HepG2 (cell line): ENCODE measurements around the gene BCL6. TPM values are rescaled to one million over a fixed set of nuclear protein-coding genes. Genes with fewer than 3 reads are reported as not detected.

Source experiments
- ATAC-seq: fragments of 200-7000 bp; cut with Tn5 transposase; 3 replicates; pipeline ENCODE4 v1.9.1; 2020; ENCODE audit warnings: mild to moderate bottlenecking, moderate library complexity
- BruUV-seq: library from RNA; stranded (reverse); fragments of 400-500 nt; replicated peaks from 2 replicates; lab custom pipeline; 2021; lab: Mats Ljungman, UMichigan
- CTCF ChIA-PET: fragments of 300-600 bp; formaldehyde crosslinking; extraction: SDS; loops from one replicate; lab custom pipeline; 2021; ENCODE audit warnings: low total read pairs, inconsistent platforms, low intra/inter-chr PET ratio; lab: Yijun Ruan, JAX
- POLR2A ChIA-PET: fragments of 350-600 bp; sonication (Branson Sonifier 250); formaldehyde crosslinking; loops from one replicate; lab custom pipeline; 2020; ENCODE audit warnings: antibody characterized with exemption, inconsistent platforms; lab: Yijun Ruan, JAX
- DNase-seq: peaks from one replicate; pipeline ENCODE4 v3.0.0-alpha.2; 2015; ENCODE audit warnings: low spot score
- FAIRE-seq: peaks from 3 replicates; lab custom pipeline; 2011; peaks lifted over from hg19 to GRCh38; lab: Jason Lieb, UNC
- H2AFZ ChIP-seq: one replicate; pipeline ENCODE4 v1.6.1; 2011; ENCODE audit warnings: low read length, inconsistent platforms
- H3K27ac ChIP-seq: fragments of 300-600 bp; 3 replicates; pipeline ENCODE4 v1.8.0; 2011; ENCODE audit warnings: mixed run types, mild to moderate bottlenecking, mixed read lengths, low read length, inconsistent platforms; ENCODE audit not compliant: insufficient read depth; ENCODE audit errors: extremely low read length
- H3K27me3 ChIP-seq, 2 experiments: fragments of 200-600 bp in 1 of 2; 2 replicates in 1 of 2; 3 replicates in 1 of 2; pipeline versions ENCODE4 v1.6.0 to v1.8.0; 2011; ENCODE audit warnings: low read length in 2 of 2, mild to moderate bottlenecking in 2 of 2, moderate library complexity in 2 of 2, inconsistent platforms in 1 of 2; ENCODE audit not compliant: insufficient read depth in 2 of 2, control insufficient read depth in 1 of 2
- H3K36me3 ChIP-seq, 2 experiments: fragments of 200-600 bp in 1 of 2; replicated peaks in 1 of 2; 2 replicates in 1 of 2; 3 replicates in 1 of 2; pipeline versions ENCODE4 v1.5.1 to v1.8.0; 2011; ENCODE audit warnings: low read length in 2 of 2, inconsistent platforms in 1 of 2; ENCODE audit not compliant: insufficient read depth in 2 of 2, control insufficient read depth in 1 of 2
- H3K4me1 ChIP-seq: 2 replicates; pipeline ENCODE4 v1.5.1; 2012; ENCODE audit warnings: low read length, inconsistent platforms; ENCODE audit not compliant: insufficient read depth
- H3K4me2 ChIP-seq: 2 replicates; pipeline ENCODE4 v1.6.0; 2011; ENCODE audit warnings: low read depth, low read length, inconsistent platforms
- H3K4me3 ChIP-seq, 3 experiments: fragments of 200-600 bp in 1 of 3; sonication (generic), shearing (Covaris generic) in 1 of 3; replicated peaks in 1 of 3; 2 replicates each; pipeline ENCODE4 v1.5.1; 2011 to 2016; ENCODE audit warnings: low read length in 3 of 3, inconsistent platforms in 2 of 3, low read depth in 2 of 3, mild to moderate bottlenecking in 2 of 3, control low read depth in 1 of 3, mixed read lengths in 1 of 3; ENCODE audit not compliant: insufficient read depth in 1 of 3
- H3K79me2 ChIP-seq: one replicate; pipeline ENCODE4 v1.6.1; 2011; ENCODE audit warnings: low read length, inconsistent platforms; ENCODE audit not compliant: insufficient read depth
- H3K9ac ChIP-seq: 2 replicates; pipeline ENCODE4 v1.6.0; 2011; ENCODE audit warnings: mild to moderate bottlenecking, low read depth, low read length, inconsistent platforms; ENCODE audit not compliant: insufficient read depth
- H3K9me3 ChIP-seq: 2 replicates; pipeline ENCODE4 v1.5.1; 2012; ENCODE audit warnings: mild to moderate bottlenecking, low read length
- H4K20me1 ChIP-seq: 2 replicates; pipeline ENCODE4 v1.6.0; 2011; ENCODE audit warnings: inconsistent platforms, mild to moderate bottlenecking, low read length, moderate library complexity; ENCODE audit not compliant: insufficient read depth
- ARNT2 ChIP-seq: sonication (generic); formaldehyde crosslinking; IDR thresholded peaks from 2 replicates; pipeline ENCODE4 v1.8.0; 2022; ENCODE audit warnings: mild to moderate bottlenecking, low read depth, missing genetic modification reagents, moderate library complexity
- JUND ChIP-seq: sonication (generic); formaldehyde crosslinking; IDR thresholded peaks from 2 replicates; pipeline ENCODE4 v1.8.0; 2022; ENCODE audit warnings: mild to moderate bottlenecking, missing genetic modification reagents
- KDM4B ChIP-seq: sonication (generic); formaldehyde crosslinking; IDR thresholded peaks from 2 replicates; pipeline ENCODE4 v1.4.0; 2020; ENCODE audit warnings: missing genetic modification reagents
- MIXL1 ChIP-seq: IDR thresholded peaks from 2 replicates; pipeline ENCODE4 v1.6.1; 2016
- PCBP1 ChIP-seq: fragments of 200-400 bp; formaldehyde crosslinking; IDR thresholded peaks from 2 replicates; pipeline ENCODE4 v1.6.1; 2017; ENCODE audit warnings: mild to moderate bottlenecking, low read depth, low read length, borderline replicate concordance
- REXO4 ChIP-seq: sonication (generic); formaldehyde crosslinking; IDR thresholded peaks from 2 replicates; pipeline ENCODE4 v1.8.0; 2022; ENCODE audit warnings: missing genetic modification reagents, mild to moderate bottlenecking, borderline replicate concordance
- RFX1 ChIP-seq: fragments of 450-650 bp; IDR thresholded peaks from 2 replicates; pipeline ENCODE4 v1.6.1; 2017
- TOPORS ChIP-seq: sonication (generic); formaldehyde crosslinking; IDR thresholded peaks from 2 replicates; pipeline ENCODE4 v1.8.0; 2023; ENCODE audit warnings: mild to moderate bottlenecking, missing genetic modification reagents
- ZBTB21 ChIP-seq: sonication (generic); formaldehyde crosslinking; IDR thresholded peaks from 2 replicates; pipeline ENCODE4 v1.4.0; 2020; ENCODE audit warnings: missing genetic modification reagents
- ZNF607 ChIP-seq: sonication (generic); formaldehyde crosslinking; IDR thresholded peaks from 2 replicates; pipeline ENCODE4 v1.5.1; 2020; ENCODE audit warnings: missing genetic modification reagents, mild to moderate bottlenecking, borderline replicate concordance
- ZNF772 ChIP-seq: sonication (generic); formaldehyde crosslinking; IDR thresholded peaks from 2 replicates; pipeline ENCODE4 v1.5.0; 2020; ENCODE audit warnings: mild to moderate bottlenecking, missing genetic modification reagents
- WGBS: methylation state at CpG from one replicate; pipeline ENCODE4 v1.1.6; 2017; ENCODE audit warnings: low lambda C conversion rate; 5-methylcytosine and 5-hydroxymethylcytosine counted together
- in situ Hi-C: cut with HindIII; loops from 2 replicates; pipeline ENCODE4 v1.10.0; 2017; ENCODE audit warnings: low pct_unique_long_range_greater_than_20kb; ENCODE audit not compliant: extremely low pct_ligation_motif_present
- intact Hi-C: fragments of 100-400 bp; cut with micrococcal nuclease; formaldehyde crosslinking; loops from one replicate; pipeline ENCODE4 v1.10.0; 2022; ENCODE audit not compliant: unreplicated experiment
- polyA plus RNA-seq, 8 experiments: library from polyadenylated mRNA; depleted of rRNA in 3 of 8; stranded (reverse) in 7 of 8; unstranded in 1 of 8; fragments of >200 nt; fragmentation: Illumina TruSeq in 4 of 8; extraction: Trizol in 4 of 8; gene quantifications; 2 replicates each; pipeline versions ENCODE4 v1.2.1 to v1.2.3, GENCODE V29; 2011 to 2016; ENCODE audit warnings: low read depth in 4 of 8, missing spikeins in 1 of 8, mixed read lengths in 1 of 8; ENCODE audit not compliant: insufficient read depth in 1 of 8
- total RNA-seq, 5 experiments: library from RNA; depleted of rRNA; stranded (reverse); fragments of >200 nt; fragmentation: Illumina TruSeq; extraction: Trizol; gene quantifications; 2 replicates each; pipeline ENCODE4 v1.2.3, GENCODE V29; 2016; ENCODE audit warnings: low read depth in 1 of 5
- TF ChIP-seq, protein P1 (sequence below): sonication (generic); formaldehyde crosslinking; conservative IDR thresholded peaks from 2 replicates; pipeline ENCODE4 v1.8.1; 2023; ENCODE audit warnings: missing genetic modification reagents
- TF ChIP-seq, protein P2 (sequence below): sonication (generic); formaldehyde crosslinking; IDR thresholded peaks from 2 replicates; pipeline ENCODE4 v1.4.0; 2020; ENCODE audit warnings: missing genetic modification reagents
- TF ChIP-seq, protein P3 (sequence below): sonication (generic); formaldehyde crosslinking; IDR thresholded peaks from 2 replicates; pipeline ENCODE4 v1.4.0; 2020; ENCODE audit warnings: mild to moderate bottlenecking, missing genetic modification reagents, borderline replicate concordance
- TF ChIP-seq, protein P4 (sequence below), 2 experiments: fragments of 450-650 bp in 1 of 2; sonication (generic) in 1 of 2; formaldehyde crosslinking; IDR thresholded peaks; 2 replicates each; pipeline versions ENCODE4 v1.5.0 to v1.8.0; 2020 to 2022; ENCODE audit warnings: mild to moderate bottlenecking in 1 of 2, missing genetic modification reagents in 1 of 2
- TF ChIP-seq, protein P5 (sequence below): sonication (generic); formaldehyde crosslinking; conservative IDR thresholded peaks from 2 replicates; pipeline ENCODE4 v1.4.0; 2020; ENCODE audit warnings: missing genetic modification reagents

Gene BCL6
- total and polyA plus RNA-seq, 2 of the 13 experiments (the other 11 are each of a cell fraction or from before 2014, with no cell fraction given), result 21.2 to 53.7 TPM

DNA sequence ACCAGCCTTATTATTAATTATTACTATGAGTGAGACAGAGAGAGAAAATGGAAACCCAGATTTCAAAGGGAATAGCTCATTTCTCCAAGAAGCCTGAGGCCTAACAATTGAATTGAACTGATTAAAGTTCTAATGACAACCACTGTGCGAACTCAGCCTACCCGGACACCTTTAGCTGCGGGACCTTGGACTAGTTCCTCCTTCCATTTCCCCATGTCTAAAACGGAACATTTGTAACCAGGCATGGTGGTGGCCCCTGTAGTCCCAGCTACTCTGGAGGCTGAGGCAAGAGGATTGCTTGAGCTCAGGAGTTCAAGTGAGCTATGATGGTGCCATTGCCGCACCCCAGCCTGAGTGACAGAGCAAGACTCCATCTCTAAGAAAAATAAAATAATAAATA, 26.5 kb downstream of the BCL6 start (continued):
- TF ChIP-seq, protein P1, sequence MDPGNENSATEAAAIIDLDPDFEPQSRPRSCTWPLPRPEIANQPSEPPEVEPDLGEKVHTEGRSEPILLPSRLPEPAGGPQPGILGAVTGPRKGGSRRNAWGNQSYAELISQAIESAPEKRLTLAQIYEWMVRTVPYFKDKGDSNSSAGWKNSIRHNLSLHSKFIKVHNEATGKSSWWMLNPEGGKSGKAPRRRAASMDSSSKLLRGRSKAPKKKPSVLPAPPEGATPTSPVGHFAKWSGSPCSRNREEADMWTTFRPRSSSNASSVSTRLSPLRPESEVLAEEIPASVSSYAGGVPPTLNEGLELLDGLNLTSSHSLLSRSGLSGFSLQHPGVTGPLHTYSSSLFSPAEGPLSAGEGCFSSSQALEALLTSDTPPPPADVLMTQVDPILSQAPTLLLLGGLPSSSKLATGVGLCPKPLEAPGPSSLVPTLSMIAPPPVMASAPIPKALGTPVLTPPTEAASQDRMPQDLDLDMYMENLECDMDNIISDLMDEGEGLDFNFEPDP (CRISPR knock-in tag), result no peak
- TF ChIP-seq ARNT2 (CRISPR knock-in tag), result no peak
- TF ChIP-seq, protein P2, sequence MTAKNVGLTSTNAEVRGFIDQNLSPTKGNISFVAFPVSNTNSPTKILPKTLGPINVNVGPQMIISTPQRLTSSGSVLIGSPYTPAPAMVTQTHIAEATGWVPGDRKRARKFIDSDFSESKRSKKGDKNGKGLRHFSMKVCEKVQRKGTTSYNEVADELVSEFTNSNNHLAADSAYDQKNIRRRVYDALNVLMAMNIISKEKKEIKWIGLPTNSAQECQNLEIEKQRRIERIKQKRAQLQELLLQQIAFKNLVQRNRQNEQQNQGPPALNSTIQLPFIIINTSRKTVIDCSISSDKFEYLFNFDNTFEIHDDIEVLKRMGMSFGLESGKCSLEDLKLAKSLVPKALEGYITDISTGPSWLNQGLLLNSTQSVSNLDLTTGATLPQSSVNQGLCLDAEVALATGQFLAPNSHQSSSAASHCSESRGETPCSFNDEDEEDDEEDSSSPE (CRISPR knock-in tag), result no peak

DNA sequence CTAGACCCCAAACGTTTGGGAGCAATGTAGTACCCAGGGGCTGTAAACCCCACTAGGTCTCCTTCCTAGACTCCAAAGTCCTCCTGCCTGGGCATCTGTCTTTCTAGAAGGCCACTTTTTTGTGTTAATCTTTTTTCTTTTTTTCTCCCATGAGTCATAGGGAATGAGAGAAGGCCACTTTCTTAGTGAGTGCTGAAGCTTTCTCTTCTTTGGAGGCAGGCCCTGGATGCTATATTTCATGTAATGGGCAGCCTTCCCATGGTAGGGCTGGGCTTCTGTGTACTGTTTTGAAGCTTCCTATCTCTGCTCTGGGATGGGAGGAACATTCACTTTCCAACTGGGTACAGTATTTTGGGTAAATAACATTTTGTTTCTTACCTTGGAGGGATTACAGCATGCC, 27.7 kb downstream of the BCL6 start:
- intact Hi-C loops (no loop called here), in situ Hi-C loops (loop anchor here (10.0 kb wide), 1 partner anchor 403 kb away; no protein-coding TSS in a partner anchor)
- WGBS, result 33% methylated on average over 1 of the region's 1 CpG
- 0 out of 2 replicates have a peak, but pooled peaks cover 2% of the 10 kb centered on the region for H4K20me1 ChIP-seq
- H3K27me3 ChIP-seq, result no peaks in the 10 kb centered on the region
- no peak overlapping the region for H3K27ac ChIP-seq
- DNase-seq (no peak), FAIRE-seq (no peak), ATAC-seq (no peak)
- POLR2A ChIA-PET, result no interaction called here
- no peak overlapping the region for H3K9ac ChIP-seq
- peaks cover 6 to 9% of the 10 kb centered on the region in 2 experiments; a peak in 4 of 5 replicates for H3K36me3 ChIP-seq
- no peaks in the 10 kb centered on the region for H3K9me3 ChIP-seq
- no peak overlapping the region for H3K4me3 ChIP-seq
- CTCF ChIA-PET, result no interaction called here
- no peak overlapping the region for H3K4me2 ChIP-seq
- peaks cover 54% of the 10 kb centered on the region for H3K4me1 ChIP-seq
- no peaks in the 10 kb centered on the region for H3K79me2 ChIP-seq
- H2AFZ ChIP-seq, result no peak overlapping the region
- no TSS peak for BruUV-seq
- TF ChIP-seq, protein P3, sequence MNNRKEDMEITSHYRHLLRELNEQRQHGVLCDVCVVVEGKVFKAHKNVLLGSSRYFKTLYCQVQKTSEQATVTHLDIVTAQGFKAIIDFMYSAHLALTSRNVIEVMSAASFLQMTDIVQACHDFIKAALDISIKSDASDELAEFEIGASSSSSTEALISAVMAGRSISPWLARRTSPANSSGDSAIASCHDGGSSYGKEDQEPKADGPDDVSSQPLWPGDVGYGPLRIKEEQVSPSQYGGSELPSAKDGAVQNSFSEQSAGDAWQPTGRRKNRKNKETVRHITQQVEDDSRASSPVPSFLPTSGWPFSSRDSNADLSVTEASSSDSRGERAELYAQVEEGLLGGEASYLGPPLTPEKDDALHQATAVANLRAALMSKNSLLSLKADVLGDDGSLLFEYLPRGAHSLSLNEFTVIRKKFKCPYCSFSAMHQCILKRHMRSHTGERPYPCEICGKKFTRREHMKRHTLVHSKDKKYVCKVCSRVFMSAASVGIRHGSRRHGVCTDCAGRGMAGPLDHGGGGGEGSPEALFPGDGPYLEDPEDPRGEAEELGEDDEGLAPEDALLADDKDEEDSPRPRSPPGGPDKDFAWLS (CRISPR knock-in tag), result no peak
- TF ChIP-seq JUND (CRISPR knock-in tag), result no peak
- TF ChIP-seq, protein P4, sequence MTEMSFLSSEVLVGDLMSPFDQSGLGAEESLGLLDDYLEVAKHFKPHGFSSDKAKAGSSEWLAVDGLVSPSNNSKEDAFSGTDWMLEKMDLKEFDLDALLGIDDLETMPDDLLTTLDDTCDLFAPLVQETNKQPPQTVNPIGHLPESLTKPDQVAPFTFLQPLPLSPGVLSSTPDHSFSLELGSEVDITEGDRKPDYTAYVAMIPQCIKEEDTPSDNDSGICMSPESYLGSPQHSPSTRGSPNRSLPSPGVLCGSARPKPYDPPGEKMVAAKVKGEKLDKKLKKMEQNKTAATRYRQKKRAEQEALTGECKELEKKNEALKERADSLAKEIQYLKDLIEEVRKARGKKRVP (CRISPR knock-in tag; IDR thresholded peaks at IDR 0.05), result no peak
- no peak for TF ChIP-seq ZBTB21 (CRISPR knock-in tag)
- no peak for TF ChIP-seq PCBP1
- no peak for TF ChIP-seq ZNF607 (CRISPR knock-in tag)
- no peak for TF ChIP-seq ZNF772 (CRISPR knock-in tag)
- no peak for TF ChIP-seq TOPORS (CRISPR knock-in tag)
- TF ChIP-seq, protein P5, sequence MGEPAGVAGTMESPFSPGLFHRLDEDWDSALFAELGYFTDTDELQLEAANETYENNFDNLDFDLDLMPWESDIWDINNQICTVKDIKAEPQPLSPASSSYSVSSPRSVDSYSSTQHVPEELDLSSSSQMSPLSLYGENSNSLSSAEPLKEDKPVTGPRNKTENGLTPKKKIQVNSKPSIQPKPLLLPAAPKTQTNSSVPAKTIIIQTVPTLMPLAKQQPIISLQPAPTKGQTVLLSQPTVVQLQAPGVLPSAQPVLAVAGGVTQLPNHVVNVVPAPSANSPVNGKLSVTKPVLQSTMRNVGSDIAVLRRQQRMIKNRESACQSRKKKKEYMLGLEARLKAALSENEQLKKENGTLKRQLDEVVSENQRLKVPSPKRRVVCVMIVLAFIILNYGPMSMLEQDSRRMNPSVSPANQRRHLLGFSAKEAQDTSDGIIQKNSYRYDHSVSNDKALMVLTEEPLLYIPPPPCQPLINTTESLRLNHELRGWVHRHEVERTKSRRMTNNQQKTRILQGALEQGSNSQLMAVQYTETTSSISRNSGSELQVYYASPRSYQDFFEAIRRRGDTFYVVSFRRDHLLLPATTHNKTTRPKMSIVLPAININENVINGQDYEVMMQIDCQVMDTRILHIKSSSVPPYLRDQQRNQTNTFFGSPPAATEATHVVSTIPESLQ (CRISPR knock-in tag), result no peak
- no peak for TF ChIP-seq RFX1
- no peak for TF ChIP-seq KDM4B (CRISPR knock-in tag)
- TF ChIP-seq REXO4 (CRISPR knock-in tag), result no peak
- TF ChIP-seq MIXL1 (CRISPR knock-in tag), result no peak
